Common myeloid progenitor, CD34-positive (primary cell): ENCODE results near the gene SASH1.

Experiments used
- CTCF ChIA-PET: fragments of 350-600 bp; sonication (Branson Sonifier 250); formaldehyde crosslinking; loops from one replicate; lab custom pipeline; 2021; ENCODE audit warnings: antibody characterized with exemption; lab: Charles Lee
- POLR2A ChIA-PET: fragments of 350-600 bp; sonication (Branson Sonifier 250); formaldehyde crosslinking; loops from one replicate; lab custom pipeline; 2021; ENCODE audit warnings: antibody characterized with exemption; lab: Charles Lee
- DNase-seq, 3 donors: peaks; one replicate each; pipeline versions ENCODE4 v3.0.0 to v3.0.0-alpha.2; 2013
- H3K27ac ChIP-seq, 2 experiments: 1 replicate in 1 of 2; 2 replicates in 1 of 2; pipeline ENCODE4 v1.7.0; 2013; ENCODE audit warnings: inconsistent platforms in 2 of 2, low read length in 2 of 2, mild to moderate bottlenecking in 2 of 2, low read depth in 1 of 2, moderate library complexity in 1 of 2; ENCODE audit not compliant: severe bottlenecking in 2 of 2, insufficient read depth in 1 of 2, poor library complexity in 1 of 2
- H3K27me3 ChIP-seq, 5 experiments: replicated peaks in 2 of 5; 1 replicate in 3 of 5; 2 replicates in 2 of 5; pipeline versions ENCODE4 v1.6.1 to v1.7.0; 2013; ENCODE audit warnings: low read length in 4 of 5, mild to moderate bottlenecking in 2 of 5, moderate library complexity in 2 of 5, inconsistent platforms in 1 of 5; ENCODE audit not compliant: insufficient read depth in 5 of 5, control insufficient read depth in 4 of 5
- H3K36me3 ChIP-seq, 4 experiments: 1 replicate in 2 of 4; 2 replicates in 2 of 4; pipeline versions ENCODE4 v1.6.1 to v1.7.0; 2013; ENCODE audit warnings: low read length in 3 of 4, control low read depth in 1 of 4, mild to moderate bottlenecking in 1 of 4; ENCODE audit not compliant: control insufficient read depth in 4 of 4, insufficient read depth in 4 of 4
- H3K4me1 ChIP-seq, 4 experiments: 1 replicate in 3 of 4; 2 replicates in 1 of 4; pipeline versions ENCODE4 v1.6.1 to v1.7.1; 2013; ENCODE audit warnings: low read length in 3 of 4, mild to moderate bottlenecking in 3 of 4, control low read depth in 1 of 4, inconsistent platforms in 1 of 4, moderate library complexity in 1 of 4; ENCODE audit not compliant: control insufficient read depth in 4 of 4, insufficient read depth in 4 of 4; ENCODE audit errors: control extremely low read depth in 1 of 4
- H3K4me3 ChIP-seq, 7 experiments: 1 replicate in 4 of 7; 2 replicates in 3 of 7; pipeline versions ENCODE4 v1.5.1 to v1.7.0; 2013; ENCODE audit warnings: mild to moderate bottlenecking in 7 of 7, low read length in 6 of 7, moderate library complexity in 6 of 7, inconsistent platforms in 2 of 7, low read depth in 2 of 7, control low read depth in 1 of 7; ENCODE audit not compliant: insufficient read depth in 4 of 7, control insufficient read depth in 1 of 7; ENCODE audit errors: extremely low read depth in 1 of 7
- H3K9me3 ChIP-seq, 5 experiments: 1 replicate in 4 of 5; 2 replicates in 1 of 5; pipeline versions ENCODE4 v1.6.1 to v1.7.1; 2013; ENCODE audit warnings: low read length in 4 of 5, mild to moderate bottlenecking in 2 of 5, inconsistent platforms in 1 of 5, low read depth in 1 of 5, moderate library complexity in 1 of 5; ENCODE audit not compliant: control insufficient read depth in 4 of 5, insufficient read depth in 2 of 5; ENCODE audit errors: control extremely low read depth in 1 of 5
- WGBS: methylation state at CpG from one replicate; pipeline ENCODE4 v1.1.5; 2013; ENCODE audit not compliant: insufficient coverage; 5-methylcytosine and 5-hydroxymethylcytosine counted together

The SASH1 gene

GRCh38 chr6:148419430-148419829 is 76.8 kb downstream of the SASH1 start:
- POLR2A ChIA-PET, result no interaction called here
- 54% methylated on average over 5 of the region's 5 CpGs for WGBS
- peaks cover 0 to 39% (median 3%) of the 10 kb centered on the region in 5 experiments for H3K27me3 ChIP-seq
- H3K4me3 ChIP-seq, result no peak overlapping the region
- H3K9me3 ChIP-seq, result no peaks in the 10 kb centered on the region
- H3K36me3 ChIP-seq, result no peaks in the 10 kb centered on the region
- no peaks in the 10 kb centered on the region for H3K4me1 ChIP-seq
- DNase-seq, result no peak
- CTCF ChIA-PET, result no interaction called here
- H3K27ac ChIP-seq, result peak overlapping the region in 1 of 2 experiments; percentile 3

- 100% methylated on average over 1 of the region's 4 CpGs for WGBS
- Histone ChIP-seq H3K27ac (no peak overlapping the region), H3K9me3 (no peaks in the 10 kb centered on the region), H3K4me3 (no peak overlapping the region), H3K27me3 (peaks cover 0 to 34% (median 7%) of the 10 kb centered on the region in 5 experiments), H3K36me3 (no peaks in the 10 kb centered on the region), H3K4me1 (no peaks in the 10 kb centered on the region)
- ChIA-PET POLR2A (no interaction called here), CTCF (no interaction called here)
- DNase-seq, result no peak
Observed at GRCh38 chr6:148422085-148422484, 79.4 kb downstream of the SASH1 start.

- POLR2A ChIA-PET, result no interaction called here
- 100% methylated on average over 1 of the region's 4 CpGs for WGBS
- CTCF ChIA-PET, result no interaction called here
Observed at GRCh38 chr6:148423133-148423532, 80.5 kb downstream of the SASH1 start.

GRCh38 chr6:148423601-148424270 is 81.1 kb downstream of the SASH1 start:
- H3K4me3 ChIP-seq, result no peak overlapping the region
- no peaks in the 10 kb centered on the region for H3K9me3 ChIP-seq
- no peak for DNase-seq
- 80% methylated on average over 2 of the region's 9 CpGs for WGBS
- peaks cover 0 to 26% (median 7%) of the 10 kb centered on the region in 5 experiments for H3K27me3 ChIP-seq
- ChIA-PET POLR2A (no interaction called here), CTCF (interaction anchor here (0.6 kb wide), 1 partner anchor 34 kb away, joined by 3 read pairs; no protein-coding TSS in a partner anchor)
- no peak overlapping the region for H3K27ac ChIP-seq
- H3K4me1 ChIP-seq, result no peaks in the 10 kb centered on the region
- H3K36me3 ChIP-seq, result no peaks in the 10 kb centered on the region

More at GRCh38 chr6:148423133-148423532, 80.5 kb downstream of the SASH1 start:
- Histone ChIP-seq H3K9me3 (no peaks in the 10 kb centered on the region), H3K4me3 (no peak overlapping the region), H3K27ac (no peak overlapping the region), H3K36me3 (no peaks in the 10 kb centered on the region), H3K4me1 (no peaks in the 10 kb centered on the region), H3K27me3 (peaks cover 0 to 30% (median 7%) of the 10 kb centered on the region in 5 experiments)
- DNase-seq, result no peak

GRCh38 chr6:148425443-148425842 is 82.8 kb downstream of the SASH1 start:
- Histone ChIP-seq H3K4me3 (no peak overlapping the region), H3K27ac (no peak overlapping the region), H3K4me1 (no peaks in the 10 kb centered on the region), H3K27me3 (peaks cover 0 to 21% (median 7%) of the 10 kb centered on the region in 5 experiments), H3K9me3 (no peaks in the 10 kb centered on the region), H3K36me3 (no peaks in the 10 kb centered on the region)
- ChIA-PET POLR2A (no interaction called here), CTCF (no interaction called here)
- WGBS, result 100% methylated on average over 1 of the region's 2 CpGs
- DNase-seq, result no peak

GRCh38 chr6:148426317-148426977 is 83.8 kb downstream of the SASH1 start:
- DNase-seq, result no peak
- no peaks in the 10 kb centered on the region for H3K36me3 ChIP-seq
- ChIA-PET CTCF (no interaction called here), POLR2A (no interaction called here)
- no peak overlapping the region for H3K27ac ChIP-seq
- no peak overlapping the region for H3K4me3 ChIP-seq
- H3K4me1 ChIP-seq, result no peaks in the 10 kb centered on the region
- WGBS, result 76% methylated on average over 5 of the region's 9 CpGs
- peaks cover 0 to 21% (median 7%) of the 10 kb centered on the region in 5 experiments for H3K27me3 ChIP-seq
- no peaks in the 10 kb centered on the region for H3K9me3 ChIP-seq

GRCh38 chr6:148427333-148427732 is 84.7 kb downstream of the SASH1 start:
- Histone ChIP-seq H3K9me3 (no peaks in the 10 kb centered on the region), H3K27me3 (peaks cover 0 to 15% (median 7%) of the 10 kb centered on the region in 5 experiments), H3K4me3 (no peak overlapping the region), H3K27ac (no peak overlapping the region), H3K4me1 (no peaks in the 10 kb centered on the region), H3K36me3 (no peaks in the 10 kb centered on the region)
- DNase-seq, result no peak
- POLR2A ChIA-PET, result no interaction called here
- no CpG with 5 or more reads among the region's 2 CpGs for WGBS
- CTCF ChIA-PET, result no interaction called here
